NK-92 (cell line): ENCODE results near the gene PPP3R1.

ENCODE experiments used
- DNase-seq: peaks from one replicate; lab custom pipeline; 2025; ENCODE audit not compliant: unreplicated experiment; lab: John Stamatoyannopoulos, UW

The PPP3R1 gene

DNA sequence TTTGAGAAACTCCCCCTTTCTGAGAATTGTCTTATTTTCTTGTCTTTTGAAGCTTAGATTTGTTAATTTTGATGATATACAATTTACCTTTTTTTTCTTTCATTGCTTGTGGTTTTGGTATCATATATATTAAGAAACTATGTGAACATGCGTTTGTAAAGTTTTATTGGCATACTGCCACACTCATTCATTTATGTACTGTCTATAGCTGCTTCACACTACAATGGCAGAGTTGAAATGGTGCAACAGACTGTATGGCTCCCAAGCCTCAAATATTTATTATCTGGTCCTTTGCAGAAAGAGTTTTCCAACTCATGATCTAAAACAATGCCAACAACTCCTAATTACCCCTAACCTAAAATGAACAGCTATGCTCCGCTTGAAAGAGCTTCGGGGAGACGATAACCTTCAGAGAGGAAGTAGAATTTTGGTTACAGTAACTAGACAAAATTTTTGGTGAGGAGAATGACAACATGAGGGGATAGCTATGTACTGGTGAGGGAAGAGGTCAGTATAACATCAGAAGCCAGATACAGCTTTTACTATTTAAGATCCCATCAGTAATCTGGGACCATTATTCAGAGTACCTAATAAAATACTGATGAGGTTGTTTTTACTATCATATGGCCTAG, 16.1 kb downstream of the PPP3R1 start:
- no peak for DNase-seq

DNA sequence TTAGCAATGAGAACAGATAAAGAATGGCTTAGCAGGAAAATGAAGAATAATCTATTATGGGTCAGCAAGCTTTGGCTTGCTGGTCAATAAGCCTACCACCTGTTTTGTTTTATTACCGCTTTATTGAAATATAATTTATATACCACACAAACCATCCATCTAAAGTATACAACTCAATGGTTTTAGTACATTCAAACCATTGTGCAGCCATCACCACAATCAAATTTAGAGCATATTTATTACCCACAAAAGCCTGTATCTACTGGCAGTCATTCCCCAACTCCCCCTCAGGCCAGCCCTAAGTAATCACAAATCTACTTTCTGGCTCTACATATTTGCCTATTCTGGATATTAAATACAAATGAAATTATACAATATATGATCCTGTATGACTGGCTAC, 17.2 kb downstream of the PPP3R1 start:
- no peak for DNase-seq

DNA sequence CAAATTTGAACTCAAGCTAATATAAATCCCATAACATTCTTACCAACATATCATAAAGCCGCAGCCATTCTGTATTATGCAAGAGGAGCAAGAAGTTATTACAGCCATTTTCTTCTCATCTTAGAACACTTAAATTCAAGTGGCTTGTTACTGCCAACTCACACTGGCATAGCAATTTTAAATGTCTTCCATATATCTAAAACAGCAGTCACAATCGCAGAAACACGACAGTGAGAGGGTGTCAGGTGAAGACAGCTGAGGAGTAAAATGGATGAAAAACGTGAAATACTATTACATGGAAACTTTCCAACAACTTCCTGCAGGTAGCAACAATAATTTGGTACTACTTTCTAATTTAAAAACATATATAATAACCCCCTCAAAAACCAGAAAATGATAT, 17.9 kb downstream of the PPP3R1 start:
- no peak for DNase-seq

DNA sequence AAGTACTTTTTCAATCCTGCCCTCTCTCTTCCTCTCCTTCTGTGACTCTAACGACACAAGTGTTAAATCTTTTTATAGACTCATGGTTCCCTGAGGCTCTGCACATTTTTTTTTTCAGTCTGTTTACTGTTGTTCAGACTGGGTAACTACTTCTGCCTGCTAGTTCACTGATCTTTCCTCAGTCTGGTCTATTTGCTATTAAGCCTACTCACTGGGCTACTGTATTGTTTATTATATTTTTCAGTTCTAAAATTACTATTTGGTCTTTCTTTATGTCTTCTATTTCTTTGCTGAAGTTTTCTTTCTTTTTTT, 21.3 kb downstream of the PPP3R1 start:
- DNase-seq = no peak

DNA sequence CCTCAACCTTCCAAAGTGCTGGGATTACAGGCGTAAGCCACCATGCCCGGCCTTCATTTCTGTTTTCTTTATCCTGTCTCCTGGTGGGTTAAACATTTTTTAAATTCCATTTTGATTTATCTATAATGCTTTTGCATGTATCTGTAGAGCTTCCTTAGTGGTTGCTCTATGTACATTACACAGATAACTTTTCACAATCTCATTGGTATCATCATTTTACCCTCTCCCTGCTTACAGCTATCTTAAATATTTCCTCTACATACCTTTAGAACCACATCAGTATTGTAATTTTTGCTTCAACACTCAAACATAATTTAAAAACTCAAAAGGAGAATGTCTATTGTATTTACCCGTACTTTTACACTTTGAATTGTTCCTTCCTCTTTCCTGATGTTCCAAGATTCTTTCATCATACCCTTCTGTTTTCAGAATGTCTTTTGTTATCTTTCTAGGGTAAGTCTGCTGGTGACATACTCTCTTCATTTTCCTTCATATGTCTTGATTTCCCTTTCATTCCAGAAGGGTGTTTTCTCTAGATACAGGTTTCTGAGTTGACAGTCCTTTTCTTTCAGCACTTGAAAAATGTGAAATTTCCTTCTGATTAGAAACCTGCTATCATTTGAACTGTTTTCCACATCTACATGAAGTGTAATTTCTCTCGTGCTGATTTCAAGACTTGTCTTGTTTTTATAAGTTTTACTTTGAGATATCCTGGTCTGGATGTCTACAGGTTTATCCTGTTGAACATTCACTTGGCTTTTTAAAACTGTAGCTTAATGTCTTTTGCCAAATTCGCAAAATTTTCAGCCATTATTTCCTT, 21.9 kb downstream of the PPP3R1 start:
- DNase-seq = no peak

DNA sequence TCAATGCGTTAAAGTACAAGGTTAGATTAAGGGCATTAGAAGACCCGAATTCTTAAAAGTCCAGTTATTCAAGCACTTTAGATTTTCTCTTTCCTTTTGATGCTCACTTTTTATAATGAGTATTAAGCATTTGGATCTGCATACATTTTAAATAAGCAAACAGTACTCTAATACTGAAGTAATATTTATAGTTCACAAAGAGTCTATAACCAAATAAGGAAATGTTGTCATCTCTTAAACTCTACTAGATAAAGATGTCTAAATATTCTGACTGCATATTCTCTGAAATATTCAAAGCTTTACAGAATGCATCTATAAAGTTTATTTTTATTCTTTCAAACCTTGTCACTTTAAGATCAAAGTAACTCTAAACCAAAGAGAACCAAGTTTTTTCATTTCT, 25.5 kb downstream of the PPP3R1 start:
- no peak for DNase-seq

DNA sequence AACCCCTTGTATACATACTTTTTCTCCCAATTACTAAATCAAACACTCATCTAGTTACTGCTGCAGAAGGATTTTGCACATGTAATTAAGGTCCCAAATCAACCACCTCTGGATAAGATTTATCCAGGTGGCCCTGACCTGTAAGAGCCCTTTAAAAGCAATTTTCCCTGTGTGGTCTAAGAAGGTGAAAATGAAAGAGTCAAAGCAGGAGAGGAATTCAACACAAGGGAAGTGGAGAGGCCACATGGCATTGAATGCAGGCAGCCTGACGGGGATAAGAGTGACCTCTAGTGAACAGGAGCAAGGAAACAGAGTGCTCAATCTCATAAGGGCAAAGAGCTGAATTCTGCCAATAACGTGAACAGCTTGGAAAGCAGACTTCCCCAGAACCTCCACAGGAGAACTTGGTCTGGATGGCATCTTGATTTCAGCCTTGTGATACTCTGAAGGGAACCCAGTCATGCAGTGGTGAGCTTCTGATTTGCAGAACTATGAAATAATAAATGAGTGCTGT, 27.2 kb downstream of the PPP3R1 start:
- no peak for DNase-seq

DNA sequence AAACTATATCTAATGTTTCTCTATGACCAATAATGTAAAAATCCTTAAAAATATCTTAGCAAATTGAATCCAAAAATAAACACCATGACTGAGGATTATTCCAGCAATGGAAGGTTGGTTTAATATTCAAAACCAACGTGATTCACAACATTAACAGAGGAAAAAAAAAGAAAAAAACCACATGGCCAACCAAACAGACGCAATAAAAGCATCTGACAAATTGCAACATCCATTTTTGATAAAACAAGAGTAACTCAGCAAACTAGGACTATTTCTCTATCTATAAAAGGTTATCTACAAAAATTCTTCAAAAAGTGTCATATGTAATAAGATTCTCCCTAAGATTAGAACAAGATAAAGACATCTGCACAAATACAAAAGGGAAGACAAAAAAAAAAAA, 28.9 kb downstream of the PPP3R1 start:
- no peak for DNase-seq

DNA sequence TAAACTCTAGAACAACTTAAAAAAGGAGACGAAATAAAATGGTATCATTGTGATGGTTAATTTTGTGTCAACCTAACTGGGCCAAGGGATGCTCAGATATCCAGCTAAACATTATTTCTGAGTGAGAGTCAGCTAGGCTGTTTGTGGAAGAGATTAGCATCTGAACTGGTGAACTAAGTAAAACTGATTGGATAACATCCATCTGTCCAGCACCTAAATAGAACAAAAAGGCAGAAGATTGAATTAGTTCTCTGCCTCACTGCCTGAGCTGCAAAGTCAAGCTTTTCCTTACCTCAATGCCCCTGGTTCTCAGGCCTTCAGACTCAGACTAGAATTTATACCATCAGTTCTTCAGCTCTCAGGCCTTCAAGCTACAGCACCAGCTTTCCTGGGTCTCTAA, 30.0 kb downstream of the PPP3R1 start:
- DNase-seq = no peak

DNA sequence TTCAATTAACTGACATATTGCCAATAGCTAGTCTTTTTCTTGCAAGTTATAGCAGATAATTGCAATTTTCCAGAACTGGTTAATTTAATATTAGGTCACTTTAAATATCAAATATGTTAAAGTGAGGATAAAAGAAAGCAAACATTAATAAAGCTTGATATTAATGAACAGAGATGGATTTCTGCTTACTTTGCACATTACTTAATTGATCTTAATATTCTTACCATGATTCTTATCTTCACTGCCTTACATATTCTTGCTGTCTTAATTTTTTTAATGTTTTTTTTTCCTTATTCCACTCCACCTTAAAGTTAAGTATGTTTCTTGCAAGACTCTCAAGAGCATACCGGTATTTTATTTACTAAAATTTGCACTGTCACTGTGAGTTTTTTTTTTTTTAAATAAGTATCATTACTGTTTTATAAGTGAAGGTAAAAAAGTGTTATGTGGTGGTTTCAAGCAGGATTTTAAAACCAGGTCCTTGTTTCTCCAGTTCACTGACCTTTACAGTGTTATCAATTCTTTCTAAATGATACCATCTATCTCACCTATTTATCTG, 33.9 kb downstream of the PPP3R1 start:
- DNase-seq = no peak

DNA sequence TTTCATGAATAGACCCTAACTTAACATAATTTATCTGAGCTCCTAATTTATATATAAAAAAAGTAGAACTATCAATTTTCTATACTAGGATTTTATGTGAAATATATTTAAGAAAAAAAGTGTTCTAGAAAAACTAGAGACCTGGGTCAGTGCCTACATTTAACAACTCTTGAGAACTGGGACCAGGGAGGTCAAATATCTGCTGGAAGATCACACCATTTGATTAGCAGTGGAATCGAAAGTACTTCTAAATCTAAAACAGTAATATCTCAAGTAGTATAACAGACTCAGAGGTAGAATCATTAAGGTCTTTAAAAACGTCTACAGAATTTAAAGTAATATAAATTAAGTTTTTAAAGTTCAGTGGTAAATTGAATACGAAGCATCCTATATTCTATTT, 34.6 kb downstream of the PPP3R1 start:
- DNase-seq = no peak

DNA sequence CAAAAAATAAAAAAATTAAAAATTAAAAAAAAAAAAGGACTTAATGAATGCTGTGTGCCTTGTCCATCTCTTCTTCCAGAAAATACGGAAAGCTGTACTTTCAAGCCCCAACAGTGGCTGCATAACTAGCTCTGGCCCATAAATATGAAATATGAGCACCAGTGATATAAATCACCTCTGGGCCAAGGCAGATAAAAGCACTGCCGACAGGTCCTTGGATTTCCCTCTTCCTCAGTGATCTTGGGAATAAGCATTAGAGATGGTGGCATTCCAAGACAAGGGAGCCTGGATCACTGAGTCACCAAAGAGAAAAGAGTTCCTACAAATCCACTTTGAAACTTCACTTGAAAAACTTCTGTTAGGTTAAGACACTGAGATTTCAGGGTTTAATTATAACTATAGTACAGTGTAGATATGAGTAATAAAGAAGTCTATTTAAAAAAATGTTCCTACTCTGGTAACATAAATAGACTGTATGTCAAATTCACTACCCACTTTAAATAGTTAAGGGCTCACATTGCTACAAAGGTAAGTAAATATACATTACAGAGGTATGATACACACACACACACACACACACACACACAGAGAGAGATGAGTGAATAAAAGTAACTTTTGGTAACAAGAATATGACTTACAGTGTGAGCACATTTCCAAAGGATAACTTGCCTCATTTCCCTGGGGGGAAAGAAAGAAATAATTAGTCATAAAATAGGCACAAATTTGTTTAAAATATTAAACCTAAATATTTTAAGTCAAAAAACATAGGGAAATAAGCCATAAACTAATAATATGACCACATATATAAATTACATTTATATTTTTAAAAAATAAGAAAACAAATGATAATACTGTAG, 35.6 kb downstream of the PPP3R1 start:
- no peak for DNase-seq

DNA sequence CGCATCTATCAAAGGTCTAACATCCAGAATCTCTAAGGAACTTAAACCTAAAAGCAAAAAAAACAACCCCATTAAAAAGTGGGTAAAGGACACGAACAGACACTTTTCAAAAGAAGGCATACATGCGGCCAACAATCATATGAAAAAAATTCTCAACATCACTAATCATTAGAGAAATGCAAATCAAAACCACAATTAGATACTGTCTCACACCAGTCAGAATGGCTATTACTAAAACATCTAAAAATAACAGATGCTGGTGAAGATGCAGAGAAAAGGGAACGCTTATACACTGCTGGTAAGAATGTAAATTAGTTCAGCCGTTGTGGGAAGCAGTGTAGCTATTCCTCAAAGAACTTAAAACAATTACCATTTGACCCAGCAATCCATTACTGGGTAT, 38.0 kb downstream of the PPP3R1 start:
- DNase-seq = no peak

DNA sequence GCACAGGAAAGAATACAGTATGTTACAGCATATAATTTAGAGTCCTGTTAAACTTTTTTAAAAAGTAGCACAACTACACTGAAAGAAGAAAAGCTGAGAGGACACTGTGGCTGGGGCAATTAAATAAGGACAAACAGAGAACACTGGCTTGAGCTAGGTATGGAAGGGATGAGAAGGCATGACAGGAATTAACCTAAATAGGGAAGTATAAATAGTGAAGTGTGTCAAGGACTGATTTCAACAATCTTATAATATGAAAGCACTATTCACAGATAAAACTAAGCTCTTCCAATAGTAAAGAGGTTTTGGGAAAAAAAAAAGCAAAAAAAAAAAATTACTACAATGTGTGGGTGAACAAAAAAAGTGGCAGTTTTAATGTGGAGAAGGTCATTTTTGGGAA, 45.5 kb downstream of the PPP3R1 start:
- DNase-seq = no peak

DNA sequence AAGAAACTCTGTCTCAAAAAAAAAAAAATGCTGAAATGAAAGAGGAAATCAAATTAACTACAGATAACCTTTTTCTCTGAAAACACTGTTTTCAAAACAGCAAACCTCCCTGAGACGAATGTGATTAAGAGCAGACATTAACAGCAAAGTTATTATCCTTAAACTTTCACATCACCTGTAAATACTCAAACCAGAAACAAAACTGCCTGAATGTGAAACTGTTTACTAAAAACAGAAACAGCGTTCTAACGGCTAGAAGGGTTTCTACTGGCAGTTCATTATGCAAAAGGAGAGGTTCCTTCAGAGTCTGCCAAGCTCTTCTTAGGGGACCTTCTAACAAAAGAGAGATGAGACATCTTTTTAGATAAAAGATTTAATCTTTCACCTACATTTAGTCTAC, 48.7 kb downstream of the PPP3R1 start:
- no peak for DNase-seq

DNA sequence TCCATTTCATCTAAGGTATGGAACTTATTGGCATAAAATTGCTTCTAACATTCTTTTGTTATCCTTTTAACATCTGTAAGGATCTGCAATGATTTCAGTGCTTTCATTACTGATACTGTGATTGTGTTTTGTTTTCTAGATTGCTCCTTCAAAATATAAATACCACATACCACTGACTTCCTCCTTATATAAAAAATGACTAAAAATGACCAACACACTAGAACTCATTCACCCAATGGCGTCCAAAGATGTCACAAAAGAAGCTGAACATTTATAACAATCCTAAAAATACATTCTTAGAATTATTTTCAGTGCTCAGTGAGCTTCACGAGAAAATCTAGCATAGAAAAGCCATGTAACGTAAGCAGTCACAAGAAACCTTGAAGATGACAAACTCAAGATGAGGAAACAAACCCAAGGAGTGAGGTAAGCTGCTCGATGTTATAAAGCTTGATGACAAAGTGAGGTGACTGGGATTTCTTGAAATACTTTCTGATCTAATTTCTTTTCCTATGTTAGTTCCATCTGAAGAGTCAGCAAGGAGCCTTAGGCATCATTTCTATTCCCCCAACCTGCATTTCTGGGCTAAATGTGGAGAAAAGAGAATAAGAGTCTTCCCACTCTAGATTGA, 52.1 kb downstream of the PPP3R1 start:
- DNase-seq = no peak

DNA sequence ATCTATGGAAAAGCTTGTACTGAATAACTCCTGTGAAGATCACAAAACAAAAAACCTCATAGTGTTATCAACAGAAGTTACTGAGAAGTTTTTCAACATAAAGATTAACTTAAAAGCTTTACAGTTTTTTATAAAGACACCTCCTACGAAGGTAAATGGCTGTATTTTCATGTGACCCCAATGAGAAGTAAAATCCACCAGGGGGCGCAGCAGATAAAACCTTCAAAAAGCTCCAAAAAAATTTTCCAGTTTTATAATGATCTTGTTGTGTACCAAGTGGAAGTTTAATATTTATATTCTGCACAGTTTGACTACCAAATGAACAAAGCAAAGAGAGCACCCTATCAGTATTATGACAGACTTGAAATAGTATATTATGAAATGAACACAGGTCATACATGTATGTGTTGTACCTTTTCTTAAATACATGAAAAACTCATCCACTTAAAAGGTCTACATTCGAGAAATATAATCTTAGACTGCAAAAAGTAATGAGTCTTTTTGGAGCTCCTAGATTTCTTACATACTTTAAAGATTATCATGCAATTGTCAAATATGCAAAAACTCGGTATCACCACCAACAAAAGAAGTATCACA, 56.1 kb downstream of the PPP3R1 start:
- no peak for DNase-seq

DNA sequence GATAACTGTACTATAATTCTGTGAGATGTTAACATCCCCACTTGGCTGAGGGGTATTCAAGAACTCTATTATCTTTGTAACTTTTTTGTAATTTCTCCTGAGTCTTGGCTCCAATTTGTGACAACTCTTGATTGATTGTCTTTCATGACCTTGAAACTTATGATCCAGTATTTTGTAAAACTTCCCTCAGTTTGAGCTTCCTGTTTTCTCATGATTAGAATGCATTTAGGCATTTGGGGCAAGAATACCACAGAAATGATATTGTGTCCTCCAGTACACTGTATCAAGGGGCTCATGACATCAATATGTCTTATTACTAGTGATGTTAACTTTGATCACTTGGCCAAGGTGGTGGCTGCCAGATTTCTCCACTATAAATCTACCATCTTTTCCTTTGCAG, 57.2 kb downstream of the PPP3R1 start:
- no peak for DNase-seq

DNA sequence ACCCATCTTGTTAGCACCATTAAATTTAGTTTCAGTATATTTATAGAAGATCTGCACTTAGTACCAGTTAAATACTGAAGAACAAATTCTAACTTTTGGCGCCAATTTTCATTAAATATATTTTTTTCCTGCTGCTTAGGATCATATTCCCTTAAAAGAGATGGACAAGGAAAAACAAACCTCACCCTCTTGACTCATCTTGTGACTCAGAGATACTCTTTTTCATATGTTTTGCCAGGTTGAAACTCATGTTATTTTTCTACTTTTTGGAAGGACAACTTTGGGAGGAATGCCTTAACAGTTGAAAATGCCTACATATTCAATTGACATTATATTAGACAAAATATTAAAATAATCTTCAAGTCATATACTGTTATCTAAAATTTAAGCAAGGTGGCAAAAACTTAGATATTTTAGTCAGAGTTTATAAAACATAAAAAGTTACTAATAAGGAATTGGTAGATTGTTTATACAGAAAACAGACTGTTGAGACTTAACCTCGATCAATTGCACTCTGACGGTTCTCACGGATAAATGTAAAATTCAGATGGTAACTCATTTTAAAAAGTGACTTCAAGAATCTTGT, 58.5 kb downstream of the PPP3R1 start:
- DNase-seq = no peak

DNA sequence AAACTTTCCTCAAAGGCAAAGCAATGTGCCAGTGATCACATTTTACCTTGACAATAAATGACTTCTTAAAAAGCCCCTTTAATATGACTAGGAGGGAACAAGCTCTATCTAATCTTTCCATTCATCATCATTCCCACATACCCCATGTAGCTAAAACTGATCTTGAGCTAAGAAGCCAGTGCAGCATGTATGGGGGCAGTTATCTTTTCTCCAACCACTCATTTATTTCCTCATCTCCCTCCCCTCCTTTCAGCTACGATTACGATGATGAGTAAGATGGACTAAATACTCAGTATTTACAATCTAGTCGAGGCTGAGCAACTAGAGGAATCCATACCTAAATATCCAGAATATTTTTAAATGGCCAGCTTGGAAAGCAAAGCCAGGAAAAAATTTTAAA, 59.2 kb downstream of the PPP3R1 start:
- DNase-seq = no peak
